Astrocyte (in vitro differentiated cells and primary cell): Measurements from ENCODE around the gene ULK4. TPM values are rescaled to one million over a fixed set of nuclear protein-coding genes. Genes with fewer than 3 reads are reported as not detected.

Experiments
- DNase-seq: peaks from one replicate; pipeline ENCODE4 v3.0.0-alpha.2; 2010; ENCODE audit warnings: low read depth
- FAIRE-seq: peaks from 2 replicates; lab custom pipeline; 2011; peaks lifted over from hg19 to GRCh38; lab: Jason Lieb, UNC
- H2AFZ ChIP-seq: 2 replicates; pipeline ENCODE4 v1.6.0; 2012; ENCODE audit warnings: low read depth, low read length, inconsistent platforms
- H3K27ac ChIP-seq: 2 replicates; pipeline ENCODE4 v1.5.1; 2011; ENCODE audit warnings: low read depth, low read length, inconsistent platforms
- H3K27me3 ChIP-seq: 2 replicates; pipeline ENCODE4 v1.6.0; 2011; ENCODE audit warnings: low read length, inconsistent platforms; ENCODE audit not compliant: insufficient read depth
- H3K36me3 ChIP-seq: 2 replicates; pipeline ENCODE4 v1.5.1; 2011; ENCODE audit warnings: low read length, inconsistent platforms; ENCODE audit not compliant: insufficient read depth
- H3K4me1 ChIP-seq: 2 replicates; pipeline ENCODE4 v1.5.1; 2011; ENCODE audit warnings: low read length, inconsistent platforms; ENCODE audit not compliant: insufficient read depth
- H3K4me2 ChIP-seq: 2 replicates; pipeline ENCODE4 v1.6.0; 2012; ENCODE audit warnings: low read length, inconsistent platforms
- H3K4me3 ChIP-seq: 2 replicates; pipeline ENCODE4 v1.5.1; 2011; ENCODE audit warnings: low read depth, mild to moderate bottlenecking, low read length, inconsistent platforms; ENCODE audit not compliant: insufficient read depth
- H3K79me2 ChIP-seq: 2 replicates; pipeline ENCODE4 v1.6.0; 2012; ENCODE audit warnings: mild to moderate bottlenecking, low read length, inconsistent platforms; ENCODE audit not compliant: insufficient read depth
- H3K9ac ChIP-seq: 2 replicates; pipeline ENCODE4 v1.6.0; 2012; ENCODE audit warnings: mild to moderate bottlenecking, low read length, inconsistent platforms
- H3K9me3 ChIP-seq: 2 replicates; pipeline ENCODE4 v1.5.1; 2012; ENCODE audit warnings: low read depth, mild to moderate bottlenecking, low read length, inconsistent platforms; ENCODE audit not compliant: insufficient read depth
- H4K20me1 ChIP-seq: 2 replicates; pipeline ENCODE4 v1.6.0; 2012; ENCODE audit warnings: low read length, inconsistent platforms; ENCODE audit not compliant: insufficient read depth
- H3K27ac Mint-ChIP-seq: one replicate; pipeline ENCODE4 v1.8.0; 2021; ENCODE audit warnings: mild to moderate bottlenecking, mixed read lengths; ENCODE audit not compliant: unreplicated experiment
- H3K27me3 Mint-ChIP-seq: one replicate; pipeline ENCODE4 v1.8.0; 2021; ENCODE audit warnings: low read depth, mixed read lengths; ENCODE audit not compliant: unreplicated experiment
- H3K36me3 Mint-ChIP-seq: one replicate; pipeline ENCODE4 v1.8.0; 2021; ENCODE audit warnings: low read depth, mixed read lengths; ENCODE audit not compliant: unreplicated experiment
- H3K4me1 Mint-ChIP-seq: one replicate; pipeline ENCODE4 v1.8.0; 2021; ENCODE audit warnings: low read depth, mixed read lengths; ENCODE audit not compliant: unreplicated experiment
- H3K4me3 Mint-ChIP-seq: one replicate; pipeline ENCODE4 v1.8.0; 2021; ENCODE audit warnings: mild to moderate bottlenecking, moderate library complexity, mixed read lengths; ENCODE audit not compliant: unreplicated experiment
- H3K9me3 Mint-ChIP-seq: one replicate; pipeline ENCODE4 v1.8.0; 2021; ENCODE audit warnings: mild to moderate bottlenecking, mixed read lengths; ENCODE audit not compliant: unreplicated experiment
- EZH2 ChIP-seq: IDR thresholded peaks from 2 replicates; pipeline ENCODE4 v1.6.1; 2012; ENCODE audit warnings: mild to moderate bottlenecking, low read length, inconsistent platforms; ENCODE audit not compliant: insufficient read depth
- total RNA-seq: library from RNA; stranded (reverse); gene quantifications from 2 replicates; pipeline ENCODE4 v1.2.1, GENCODE V29; 2021
- TF ChIP-seq, protein P1 (sequence below): IDR thresholded peaks from 2 replicates; pipeline ENCODE4 v1.5.1; 2011; ENCODE audit warnings: low read depth, mild to moderate bottlenecking, inconsistent platforms, low read length, moderate library complexity; ENCODE audit not compliant: insufficient read depth

The ULK4 gene
- total RNA-seq, 1 donor from 2014 or later, result 6.6 TPM

GRCh38 chr3:41258239-41258800 lies 703.6 kb downstream of the ULK4 start:
- Histone ChIP-seq H4K20me1 (no peaks in the 10 kb centered on the region), H3K79me2 (no peaks in the 10 kb centered on the region), H3K27me3 (no peaks in the 10 kb centered on the region), H2AFZ (no peak overlapping the region), H3K9me3 (no peaks in the 10 kb centered on the region), H3K4me2 (no peak overlapping the region), H3K4me1 (peaks cover 6% of the 10 kb centered on the region), H3K9ac (no peak overlapping the region), H3K4me3 (no peak overlapping the region), H3K27ac (no peak overlapping the region), H3K36me3 (no peaks in the 10 kb centered on the region)
- no peak overlapping the region for H3K27ac Mint-ChIP-seq
- no peak overlapping the region for H3K4me3 Mint-ChIP-seq
- H3K27me3 Mint-ChIP-seq, result no peaks in the 10 kb centered on the region
- FAIRE-seq (no peak), DNase-seq (no peak)
- peaks cover 9% of the 10 kb centered on the region for H3K4me1 Mint-ChIP-seq
- TF ChIP-seq, protein P1, sequence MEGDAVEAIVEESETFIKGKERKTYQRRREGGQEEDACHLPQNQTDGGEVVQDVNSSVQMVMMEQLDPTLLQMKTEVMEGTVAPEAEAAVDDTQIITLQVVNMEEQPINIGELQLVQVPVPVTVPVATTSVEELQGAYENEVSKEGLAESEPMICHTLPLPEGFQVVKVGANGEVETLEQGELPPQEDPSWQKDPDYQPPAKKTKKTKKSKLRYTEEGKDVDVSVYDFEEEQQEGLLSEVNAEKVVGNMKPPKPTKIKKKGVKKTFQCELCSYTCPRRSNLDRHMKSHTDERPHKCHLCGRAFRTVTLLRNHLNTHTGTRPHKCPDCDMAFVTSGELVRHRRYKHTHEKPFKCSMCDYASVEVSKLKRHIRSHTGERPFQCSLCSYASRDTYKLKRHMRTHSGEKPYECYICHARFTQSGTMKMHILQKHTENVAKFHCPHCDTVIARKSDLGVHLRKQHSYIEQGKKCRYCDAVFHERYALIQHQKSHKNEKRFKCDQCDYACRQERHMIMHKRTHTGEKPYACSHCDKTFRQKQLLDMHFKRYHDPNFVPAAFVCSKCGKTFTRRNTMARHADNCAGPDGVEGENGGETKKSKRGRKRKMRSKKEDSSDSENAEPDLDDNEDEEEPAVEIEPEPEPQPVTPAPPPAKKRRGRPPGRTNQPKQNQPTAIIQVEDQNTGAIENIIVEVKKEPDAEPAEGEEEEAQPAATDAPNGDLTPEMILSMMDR, result no peak
- no peak for TF ChIP-seq EZH2
- H3K9me3 Mint-ChIP-seq, result peaks cover 4% of the 10 kb centered on the region
- H3K36me3 Mint-ChIP-seq, result peaks cover 7% of the 10 kb centered on the region

GRCh38 chr3:41251593-41251992 lies 710.3 kb downstream of the ULK4 start:
- Histone ChIP-seq H3K9me3 (no peaks in the 10 kb centered on the region), H3K4me1 (peaks cover 16% of the 10 kb centered on the region), H4K20me1 (no peaks in the 10 kb centered on the region), H3K9ac (no peak overlapping the region), H2AFZ (no peak overlapping the region), H3K79me2 (no peaks in the 10 kb centered on the region), H3K36me3 (no peaks in the 10 kb centered on the region), H3K27me3 (no peaks in the 10 kb centered on the region), H3K4me2 (no peak overlapping the region), H3K27ac (no peak overlapping the region), H3K4me3 (no peak overlapping the region)
- FAIRE-seq (no peak), DNase-seq (no peak)
- H3K27ac Mint-ChIP-seq, result no peak overlapping the region
- H3K27me3 Mint-ChIP-seq, result no peaks in the 10 kb centered on the region
- H3K9me3 Mint-ChIP-seq, result no peaks in the 10 kb centered on the region
- H3K36me3 Mint-ChIP-seq, result no peaks in the 10 kb centered on the region
- TF ChIP-seq EZH2, result no peak
- TF ChIP-seq, protein P1, result no peak
- H3K4me1 Mint-ChIP-seq, result peaks cover 18% of the 10 kb centered on the region
- H3K4me3 Mint-ChIP-seq, result no peak overlapping the region

GRCh38 chr3:41250825-41251224 lies 711.1 kb downstream of the ULK4 start:
- Mint-ChIP-seq H3K27me3 (no peaks in the 10 kb centered on the region), H3K9me3 (no peaks in the 10 kb centered on the region), H3K4me1 (peaks cover 23% of the 10 kb centered on the region), H3K4me3 (no peak overlapping the region), H3K27ac (no peak overlapping the region), H3K36me3 (peaks cover 2% of the 10 kb centered on the region)
- Histone ChIP-seq H3K27ac (no peak overlapping the region), H2AFZ (no peak overlapping the region), H3K4me3 (no peak overlapping the region), H3K79me2 (no peaks in the 10 kb centered on the region), H4K20me1 (no peaks in the 10 kb centered on the region), H3K4me2 (no peak overlapping the region), H3K9me3 (no peaks in the 10 kb centered on the region), H3K4me1 (peaks cover 16% of the 10 kb centered on the region), H3K36me3 (no peaks in the 10 kb centered on the region), H3K27me3 (no peaks in the 10 kb centered on the region), H3K9ac (no peak overlapping the region)
- FAIRE-seq (no peak), DNase-seq (no peak)
- TF ChIP-seq, protein P1, result no peak
- no peak for TF ChIP-seq EZH2
